Keratinocyte (primary cell): Measurements from ENCODE around the gene SLC4A2. TPM values are rescaled to one million over a fixed set of nuclear protein-coding genes. Genes with fewer than 3 reads are reported as not detected.

Experiments used
- DNase-seq: peaks from one replicate; pipeline ENCODE4 v3.0.0-alpha.2; 2011; ENCODE audit warnings: low read depth, missing footprints, low spot score
- FAIRE-seq: peaks from 2 replicates; lab custom pipeline; 2011; peaks lifted over from hg19 to GRCh38; lab: Jason Lieb, UNC
- H2AFZ ChIP-seq: 2 replicates; pipeline ENCODE4 v1.6.0; 2012; ENCODE audit warnings: low read length, control low read depth, inconsistent platforms; ENCODE audit not compliant: control insufficient read depth
- H3K27ac ChIP-seq: 2 replicates; pipeline ENCODE4 v1.5.1; 2011; ENCODE audit warnings: low read length; ENCODE audit not compliant: control insufficient read depth, insufficient read depth
- H3K27me3 ChIP-seq: 3 replicates; pipeline ENCODE4 v1.6.0; 2011; ENCODE audit warnings: low read length; ENCODE audit not compliant: control insufficient read depth, insufficient read depth; ENCODE audit errors: extremely low read depth
- H3K36me3 ChIP-seq, 2 experiments: 2 replicates in 1 of 2; 3 replicates in 1 of 2; pipeline ENCODE4 v1.5.1; 2011; ENCODE audit warnings: low read length in 2 of 2, mild to moderate bottlenecking in 1 of 2; ENCODE audit not compliant: control insufficient read depth in 2 of 2, insufficient read depth in 2 of 2; ENCODE audit errors: extremely low read depth in 1 of 2
- H3K4me1 ChIP-seq: 3 replicates; pipeline ENCODE4 v1.5.1; 2011; ENCODE audit warnings: low read length; ENCODE audit not compliant: control insufficient read depth, insufficient read depth; ENCODE audit errors: extremely low read depth
- H3K4me2 ChIP-seq: 3 replicates; pipeline ENCODE4 v1.6.0; 2011; ENCODE audit warnings: low read depth, low read length; ENCODE audit not compliant: control insufficient read depth, insufficient read depth; ENCODE audit errors: extremely low read depth
- H3K4me3 ChIP-seq, 3 experiments: fragments of 200-600 bp in 1 of 3; sonication (generic) in 1 of 3; 2 replicates in 2 of 3; 3 replicates in 1 of 3; pipeline ENCODE4 v1.5.1; 2011 to 2016; ENCODE audit warnings: low read length in 3 of 3, mild to moderate bottlenecking in 3 of 3, control low read depth in 2 of 3, inconsistent platforms in 1 of 3, low read depth in 1 of 3, mixed read lengths in 1 of 3, mixed run types in 1 of 3, moderate library complexity in 1 of 3; ENCODE audit not compliant: control insufficient read depth in 2 of 3, insufficient read depth in 2 of 3; ENCODE audit errors: extremely low read depth in 1 of 3
- H3K79me2 ChIP-seq: 2 replicates; pipeline ENCODE4 v1.6.0; 2012; ENCODE audit warnings: low read length; ENCODE audit not compliant: control insufficient read depth, insufficient read depth
- H3K9ac ChIP-seq: 3 replicates; pipeline ENCODE4 v1.6.0; 2011; ENCODE audit warnings: low read length; ENCODE audit not compliant: control insufficient read depth, insufficient read depth; ENCODE audit errors: extremely low read depth
- H3K9me1 ChIP-seq: 3 replicates; pipeline ENCODE4 v1.6.0; 2011; ENCODE audit warnings: low read length; ENCODE audit not compliant: control insufficient read depth, insufficient read depth; ENCODE audit errors: extremely low read depth
- H3K9me3 ChIP-seq: 2 replicates; pipeline ENCODE4 v1.5.1; 2012; ENCODE audit warnings: low read depth, low read length; ENCODE audit not compliant: control insufficient read depth
- H4K20me1 ChIP-seq: 3 replicates; pipeline ENCODE4 v1.6.0; 2011; ENCODE audit warnings: low read length; ENCODE audit not compliant: control insufficient read depth, insufficient read depth; ENCODE audit errors: extremely low read depth
- EZH2 ChIP-seq: IDR thresholded peaks from one replicate; pipeline ENCODE4 v1.6.1; 2012; ENCODE audit warnings: inconsistent platforms, mild to moderate bottlenecking, low read length, moderate library complexity
- dilution Hi-C: fragments of 300-500 bp; cut with MboI; formaldehyde crosslinking; loops from one replicate; pipeline ENCODE4 v1.7.0; 2020; ENCODE audit warnings: low sequenced_read_pairs; ENCODE audit not compliant: extremely low pct_ligation_motif_present
- polyA minus RNA-seq, 3 experiments: library from RNA; depleted of rRNA, polyadenylated mRNA; stranded (reverse); fragments of >200 nt; gene quantifications; 1 replicate in 1 of 3; 2 replicates in 1 of 3; 3 replicates in 1 of 3; pipeline ENCODE4 v1.2.3, GENCODE V29; 2011
- polyA plus RNA-seq, 5 experiments: library from polyadenylated mRNA; depleted of rRNA in 3 of 5; stranded (reverse) in 3 of 5; stranded (forward) in 1 of 5; unstranded in 1 of 5; fragments of >200 nt; gene quantifications; 1 replicate in 1 of 5; 2 replicates in 3 of 5; 3 replicates in 1 of 5; pipeline versions ENCODE4 v1.2.1 to v1.2.3, GENCODE V29; 2011 to 2012; ENCODE audit warnings: missing spikeins in 2 of 5, low read depth in 1 of 5, low replicate concordance in 1 of 5
- TF ChIP-seq, protein P1 (sequence below), 3 experiments: IDR thresholded peaks in 1 of 3; conservative IDR thresholded peaks in 1 of 3; optimal IDR thresholded peaks in 1 of 3; 2 replicates in 2 of 3; 3 replicates in 1 of 3; pipeline versions ENCODE3 to v1.5.1; 2011; ENCODE audit warnings: low read length in 3 of 3, mild to moderate bottlenecking in 3 of 3, moderate library complexity in 2 of 3, control low read depth in 1 of 3, inconsistent platforms in 1 of 3; ENCODE audit not compliant: insufficient read depth in 2 of 3; ENCODE audit errors: extremely low read depth in 1 of 3

The SLC4A2 gene, protein sequence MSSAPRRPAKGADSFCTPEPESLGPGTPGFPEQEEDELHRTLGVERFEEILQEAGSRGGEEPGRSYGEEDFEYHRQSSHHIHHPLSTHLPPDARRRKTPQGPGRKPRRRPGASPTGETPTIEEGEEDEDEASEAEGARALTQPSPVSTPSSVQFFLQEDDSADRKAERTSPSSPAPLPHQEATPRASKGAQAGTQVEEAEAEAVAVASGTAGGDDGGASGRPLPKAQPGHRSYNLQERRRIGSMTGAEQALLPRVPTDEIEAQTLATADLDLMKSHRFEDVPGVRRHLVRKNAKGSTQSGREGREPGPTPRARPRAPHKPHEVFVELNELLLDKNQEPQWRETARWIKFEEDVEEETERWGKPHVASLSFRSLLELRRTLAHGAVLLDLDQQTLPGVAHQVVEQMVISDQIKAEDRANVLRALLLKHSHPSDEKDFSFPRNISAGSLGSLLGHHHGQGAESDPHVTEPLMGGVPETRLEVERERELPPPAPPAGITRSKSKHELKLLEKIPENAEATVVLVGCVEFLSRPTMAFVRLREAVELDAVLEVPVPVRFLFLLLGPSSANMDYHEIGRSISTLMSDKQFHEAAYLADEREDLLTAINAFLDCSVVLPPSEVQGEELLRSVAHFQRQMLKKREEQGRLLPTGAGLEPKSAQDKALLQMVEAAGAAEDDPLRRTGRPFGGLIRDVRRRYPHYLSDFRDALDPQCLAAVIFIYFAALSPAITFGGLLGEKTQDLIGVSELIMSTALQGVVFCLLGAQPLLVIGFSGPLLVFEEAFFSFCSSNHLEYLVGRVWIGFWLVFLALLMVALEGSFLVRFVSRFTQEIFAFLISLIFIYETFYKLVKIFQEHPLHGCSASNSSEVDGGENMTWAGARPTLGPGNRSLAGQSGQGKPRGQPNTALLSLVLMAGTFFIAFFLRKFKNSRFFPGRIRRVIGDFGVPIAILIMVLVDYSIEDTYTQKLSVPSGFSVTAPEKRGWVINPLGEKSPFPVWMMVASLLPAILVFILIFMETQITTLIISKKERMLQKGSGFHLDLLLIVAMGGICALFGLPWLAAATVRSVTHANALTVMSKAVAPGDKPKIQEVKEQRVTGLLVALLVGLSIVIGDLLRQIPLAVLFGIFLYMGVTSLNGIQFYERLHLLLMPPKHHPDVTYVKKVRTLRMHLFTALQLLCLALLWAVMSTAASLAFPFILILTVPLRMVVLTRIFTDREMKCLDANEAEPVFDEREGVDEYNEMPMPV
- 33.8 to 49.5 TPM (median 45.7 TPM) in 3 replicates for polyA plus RNA-seq
- 6.7 TPM for polyA plus RNA-seq (2011; ENCODE audit: low read depth)
- 15.6 and 34.0 TPM in 2 replicates for polyA plus RNA-seq (2011; cell fraction: cytosol; rRNA removed)
- 105 and 130 TPM in 2 replicates for polyA plus RNA-seq (2011; cell fraction: nucleus; rRNA removed)
- polyA plus RNA-seq (2012; ENCODE audit: low replicate concordance): 37.6 and 80.4 TPM in 2 replicates
- 32.3 to 150 TPM (median 64.9 TPM) in 3 replicates for polyA minus RNA-seq
- 40.5 TPM for polyA minus RNA-seq (2011; cell fraction: cytosol; rRNA and poly(A)+ RNA removed)
- 56.5 and 72.0 TPM in 2 replicates for polyA minus RNA-seq (2011; cell fraction: nucleus; rRNA and poly(A)+ RNA removed)

DNA sequence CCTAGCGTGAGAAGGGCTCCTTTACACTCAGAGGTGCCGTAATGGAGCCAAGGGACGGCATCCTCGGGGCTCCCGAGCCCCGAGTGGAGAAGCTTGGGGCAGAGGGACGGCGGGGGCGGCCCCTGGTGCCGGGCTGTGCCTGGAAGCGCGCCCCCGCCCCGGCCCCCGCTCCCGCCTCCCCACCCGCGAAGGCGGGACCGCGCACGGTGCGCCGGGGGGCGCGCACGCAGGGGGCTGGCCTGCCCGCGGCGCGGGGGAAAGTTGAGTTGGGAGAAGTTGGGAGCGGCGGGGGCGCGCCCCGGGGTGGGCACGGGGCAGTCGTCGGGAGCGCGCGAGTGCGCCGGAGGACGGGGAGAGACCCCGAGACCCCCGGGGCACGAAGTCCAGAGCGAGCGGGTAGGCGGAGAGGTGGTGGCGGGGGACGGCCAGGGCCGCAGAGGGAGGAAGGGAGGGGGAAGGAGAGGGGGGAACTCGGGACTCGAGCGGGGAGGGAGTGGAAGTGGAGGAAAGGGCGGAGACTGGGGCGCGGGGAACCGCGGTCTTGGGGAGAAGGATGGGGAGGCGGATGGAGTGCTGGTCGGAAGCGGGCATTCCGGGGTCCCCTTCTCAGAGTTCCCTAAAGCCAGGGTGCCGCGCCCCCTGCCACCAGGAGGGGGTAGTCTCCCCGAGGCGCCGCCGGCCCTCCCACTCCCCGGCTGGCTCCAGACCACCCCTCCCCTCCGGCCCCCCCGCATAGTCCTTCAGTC, at the start of gene SLC4A2:
SLC4A2 (plus strand) TSS at position 223 of the 746 bp plus-strand sequence. CDS start 2,399 bp downstream, outside the sequence.
- H3K9ac ChIP-seq: peak within 1 kb of the TSS; percentile 77
- H4K20me1 ChIP-seq: no peaks in the 10 kb centered on the region
- peaks cover 4% of the 10 kb centered on the region for H3K9me1 ChIP-seq
- peak within 1 kb of the TSS; percentile 74 for H2AFZ ChIP-seq
- TF ChIP-seq, protein P1, sequence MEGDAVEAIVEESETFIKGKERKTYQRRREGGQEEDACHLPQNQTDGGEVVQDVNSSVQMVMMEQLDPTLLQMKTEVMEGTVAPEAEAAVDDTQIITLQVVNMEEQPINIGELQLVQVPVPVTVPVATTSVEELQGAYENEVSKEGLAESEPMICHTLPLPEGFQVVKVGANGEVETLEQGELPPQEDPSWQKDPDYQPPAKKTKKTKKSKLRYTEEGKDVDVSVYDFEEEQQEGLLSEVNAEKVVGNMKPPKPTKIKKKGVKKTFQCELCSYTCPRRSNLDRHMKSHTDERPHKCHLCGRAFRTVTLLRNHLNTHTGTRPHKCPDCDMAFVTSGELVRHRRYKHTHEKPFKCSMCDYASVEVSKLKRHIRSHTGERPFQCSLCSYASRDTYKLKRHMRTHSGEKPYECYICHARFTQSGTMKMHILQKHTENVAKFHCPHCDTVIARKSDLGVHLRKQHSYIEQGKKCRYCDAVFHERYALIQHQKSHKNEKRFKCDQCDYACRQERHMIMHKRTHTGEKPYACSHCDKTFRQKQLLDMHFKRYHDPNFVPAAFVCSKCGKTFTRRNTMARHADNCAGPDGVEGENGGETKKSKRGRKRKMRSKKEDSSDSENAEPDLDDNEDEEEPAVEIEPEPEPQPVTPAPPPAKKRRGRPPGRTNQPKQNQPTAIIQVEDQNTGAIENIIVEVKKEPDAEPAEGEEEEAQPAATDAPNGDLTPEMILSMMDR (optimal IDR thresholded peaks at IDR 0.05 in 1 of 3, IDR thresholded peaks at IDR 0.05 in 1 of 3, conservative IDR thresholded peaks at IDR 0.05 in 1 of 3; ENCODE audit: extremely low read depth in 1 of 3, insufficient read depth in 2 of 3, low read length in 3 of 3): peak in 1 of 3 experiments; percentile 46
- TF ChIP-seq EZH2: no peak
- H3K79me2 ChIP-seq: peaks cover 31% of the 10 kb centered on the region
- H3K27ac ChIP-seq: peak within 1 kb of the TSS; percentile 95
- H3K36me3 ChIP-seq: peaks cover 6 to 11% of the 10 kb centered on the region in 2 experiments
- no peaks in the 10 kb centered on the region for H3K27me3 ChIP-seq
- DNase-seq: no peak
- H3K4me2 ChIP-seq: peak within 1 kb of the TSS; percentile 99
- no peaks in the 10 kb centered on the region for H3K9me3 ChIP-seq
- dilution Hi-C loops: no loop called here
- H3K4me3 ChIP-seq: peak within 1 kb of the TSS; percentile 67 to 90 (median 70)
- FAIRE-seq: no peak
- H3K4me1 ChIP-seq: peaks cover 43% of the 10 kb centered on the region

DNA sequence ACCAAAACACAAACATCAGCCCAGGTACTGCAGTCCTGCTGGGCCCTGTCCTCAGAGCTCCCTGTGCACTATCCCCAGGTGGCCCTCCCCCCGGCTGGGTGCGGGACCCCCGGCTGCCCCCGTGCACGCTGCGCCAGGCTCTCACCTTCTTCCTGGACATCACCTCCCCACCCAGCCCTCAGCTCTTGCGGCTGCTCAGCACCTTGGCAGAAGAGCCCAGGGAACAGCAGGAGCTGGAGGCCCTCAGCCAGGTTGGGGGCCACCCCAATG, 49.4 kb upstream of the SLC4A2 start:
- no peak for FAIRE-seq
- no peaks in the 10 kb centered on the region for H4K20me1 ChIP-seq
- no peak overlapping the region for H3K4me2 ChIP-seq
- H3K79me2 ChIP-seq: no peaks in the 10 kb centered on the region
- dilution Hi-C loops: no loop called here
- no peak overlapping the region for H3K4me3 ChIP-seq
- no peaks in the 10 kb centered on the region for H3K9me1 ChIP-seq
- no peak for DNase-seq
- H3K9ac ChIP-seq: no peak overlapping the region
- H3K4me1 ChIP-seq: peaks cover 12% of the 10 kb centered on the region
- H2AFZ ChIP-seq: no peak overlapping the region
- H3K27me3 ChIP-seq: peaks cover 40% of the 10 kb centered on the region
- TF ChIP-seq EZH2: no peak
- TF ChIP-seq, protein P1 (optimal IDR thresholded peaks at IDR 0.05 in 1 of 3, IDR thresholded peaks at IDR 0.05 in 1 of 3, conservative IDR thresholded peaks at IDR 0.05 in 1 of 3; ENCODE audit: extremely low read depth in 1 of 3, insufficient read depth in 2 of 3, low read length in 3 of 3): no peak
- no peaks in the 10 kb centered on the region for H3K36me3 ChIP-seq
- H3K9me3 ChIP-seq: no peaks in the 10 kb centered on the region
- no peak overlapping the region for H3K27ac ChIP-seq
